ENCODE measurements around the gene IP6K2.
"Not testable (repeated sequence)": the region's sequence is repeated elsewhere in the genome, so short reads cannot be mapped to it uniquely, and the experiment has no call there.

Gene IP6K2

GRCh38 chr3:48727511-48727910, 10.5 kb upstream of the IP6K2 start:
- no peak for DNase-seq

- DNase-seq, result not testable (repeated sequence)
Measured at GRCh38 chr3:48725185-48725855, 8.3 kb upstream of the IP6K2 start.

GRCh38 chr3:48723725-48724124, 6.7 kb upstream of the IP6K2 start:
- no peak for DNase-seq

- DNase-seq, result not testable (repeated sequence)
Measured at GRCh38 chr3:48723293-48723692, 6.3 kb upstream of the IP6K2 start.

DNA sequence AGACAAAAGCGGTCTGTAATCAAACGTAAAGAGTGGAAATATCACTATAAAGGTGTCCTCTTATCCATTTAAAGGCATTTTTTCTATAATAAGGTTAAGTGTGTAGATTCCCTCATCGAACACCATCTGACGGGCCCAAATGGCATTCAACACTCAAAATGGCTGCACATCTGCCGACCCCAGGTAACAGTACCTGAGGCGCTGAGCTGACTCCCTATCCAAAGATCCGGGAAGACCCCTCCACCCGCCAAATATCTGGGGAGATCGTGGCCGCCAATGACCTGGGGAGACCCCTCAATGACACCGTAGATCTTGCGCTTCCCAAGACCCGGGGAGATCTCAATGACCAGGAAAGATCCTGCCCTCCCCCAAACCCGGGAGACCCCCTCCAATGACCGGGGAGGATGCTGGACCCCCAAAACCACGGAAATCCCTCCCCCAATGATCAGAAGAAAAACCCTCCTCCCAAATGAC, 476 bp downstream of the IP6K2 start:
- DNase-seq, result peak; percentile 51

GRCh38 chr3:48715174-48715800, 1.7 kb downstream of the IP6K2 start:
- no peak for DNase-seq

DNA sequence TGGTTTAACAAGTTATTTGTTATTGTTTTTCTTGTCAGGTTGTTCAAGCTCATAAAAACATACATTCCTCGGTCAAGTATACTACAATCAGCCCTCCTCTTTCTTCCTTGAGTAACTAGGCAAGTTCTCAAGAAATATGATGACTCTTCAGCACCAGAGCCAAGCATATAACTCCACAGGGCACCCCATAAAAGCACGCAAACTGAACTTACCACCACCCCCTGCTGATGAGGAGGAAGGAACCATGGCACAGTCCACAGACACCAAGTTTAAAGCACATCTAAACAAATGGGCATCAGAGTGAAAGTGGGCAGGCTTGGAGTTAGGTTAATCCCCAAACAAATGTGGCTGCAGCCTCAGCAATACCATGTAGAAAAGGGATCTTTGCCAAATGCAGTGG, 5.3 kb downstream of the IP6K2 start:
- no peak for DNase-seq

DNA sequence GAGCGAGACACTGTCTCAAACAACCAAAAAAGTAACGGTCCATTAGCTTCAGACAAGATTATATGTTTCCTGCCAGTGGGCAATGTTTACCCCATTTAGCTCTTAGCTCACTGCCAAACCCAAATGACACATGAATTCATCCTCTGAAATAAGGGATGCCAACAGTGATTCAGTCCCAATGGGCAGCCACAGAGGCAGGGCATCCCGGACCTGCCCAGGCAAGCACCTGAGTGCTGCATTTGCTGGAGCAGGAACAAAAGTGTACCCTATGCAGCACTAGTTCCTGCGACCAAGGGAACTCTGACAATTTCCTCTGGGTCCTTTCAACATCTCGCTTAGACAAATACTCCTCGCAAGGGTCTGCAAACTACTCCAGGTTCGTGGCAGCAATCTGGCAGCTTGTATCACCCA, 8.0 kb downstream of the IP6K2 start:
- no peak for DNase-seq

- DNase-seq, result no peak
Measured at GRCh38 chr3:48708481-48708889, 8.5 kb downstream of the IP6K2 start.

- no peak for DNase-seq
Measured at GRCh38 chr3:48707157-48707556, 9.9 kb downstream of the IP6K2 start.

- DNase-seq, result no peak
Measured at GRCh38 chr3:48702320-48702920, 14.6 kb downstream of the IP6K2 start.

- no peak for DNase-seq
Measured at GRCh38 chr3:48700731-48701405, 16.2 kb downstream of the IP6K2 start.

GRCh38 chr3:48698891-48699290, 18.1 kb downstream of the IP6K2 start:
- DNase-seq, result no peak

DNA sequence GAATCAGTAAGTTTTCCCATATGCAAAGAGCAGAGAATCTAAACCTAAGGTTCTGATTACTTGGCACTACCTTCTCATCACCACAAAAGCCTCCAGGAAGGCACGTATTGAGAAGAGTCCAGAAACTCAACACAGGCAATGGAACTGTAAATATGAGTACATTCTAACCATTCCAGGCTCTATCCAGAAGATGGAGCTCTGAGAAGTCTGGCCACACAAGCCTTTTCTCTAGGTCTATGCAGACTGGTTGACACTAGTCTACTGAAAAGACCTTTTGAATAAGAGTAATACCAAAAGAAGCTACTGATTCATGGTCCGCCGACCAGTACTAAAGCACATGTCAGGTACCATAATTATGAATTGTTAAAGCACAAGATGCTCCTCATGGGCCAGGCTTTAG, 19.1 kb downstream of the IP6K2 start:
- DNase-seq, result no peak

DNA sequence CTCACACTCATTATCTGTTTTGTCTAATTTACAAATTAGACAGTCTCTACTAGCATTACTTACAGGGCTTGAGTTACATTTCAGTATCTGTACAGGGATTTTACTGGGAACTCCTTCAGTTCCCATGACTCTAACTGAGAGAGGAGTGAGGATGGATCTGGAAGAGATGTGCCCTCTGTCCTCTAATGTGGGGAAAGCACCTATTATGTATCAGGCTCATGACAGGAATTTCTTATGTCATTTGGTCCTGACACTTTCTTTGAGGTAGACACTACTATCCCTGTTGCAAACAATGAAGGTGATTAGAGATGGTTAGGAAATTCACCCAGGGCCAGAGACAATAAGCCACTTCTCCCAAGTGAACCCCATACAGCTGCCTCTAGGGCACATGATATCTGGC, 20.4 kb downstream of the IP6K2 start:
- no peak for DNase-seq

- no peak for DNase-seq
Measured at GRCh38 chr3:48696156-48696555, 20.9 kb downstream of the IP6K2 start.

DNA sequence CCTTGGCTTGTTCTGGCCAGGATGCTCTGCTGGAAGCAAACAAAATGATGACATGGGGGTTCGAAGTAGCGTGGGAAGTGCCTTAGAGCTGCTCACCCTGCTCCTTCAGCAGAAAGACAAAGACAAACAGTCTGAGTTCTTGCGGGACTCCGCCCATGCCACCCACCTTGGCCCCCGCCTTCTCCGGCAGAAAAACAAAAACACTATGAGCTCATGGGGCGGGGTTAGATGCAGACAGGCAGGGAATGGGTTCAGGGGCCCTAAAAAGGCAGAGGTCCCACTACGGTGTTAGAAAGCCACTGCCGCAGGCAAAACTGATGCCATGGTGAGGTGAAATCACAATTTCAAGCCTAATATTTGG, 21.6 kb downstream of the IP6K2 start:
- DNase-seq, result no peak

- no peak for DNase-seq
Measured at GRCh38 chr3:48694610-48695392, 22.2 kb downstream of the IP6K2 start.

DNA sequence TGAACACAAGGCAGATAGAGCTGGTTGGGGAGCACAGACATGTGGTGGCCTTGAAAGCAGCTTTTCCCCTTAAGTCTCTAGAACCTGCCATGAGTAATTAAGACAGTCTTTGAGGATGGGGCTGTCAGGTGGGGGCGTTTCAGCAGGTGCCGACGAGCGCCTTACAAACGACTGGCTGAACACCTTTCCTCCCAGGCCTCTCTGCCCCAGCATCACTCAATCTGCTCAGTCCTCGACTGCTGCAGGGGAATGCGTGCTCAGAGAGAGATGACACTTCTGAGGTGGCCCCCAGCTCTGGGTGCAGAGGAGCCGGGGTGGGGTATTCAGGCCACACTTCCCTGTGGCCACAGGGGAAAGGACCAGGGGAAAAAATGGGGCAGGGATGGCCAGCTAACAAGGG, 23.2 kb downstream of the IP6K2 start:
- DNase-seq, result no peak

GRCh38 chr3:48692551-48692950, 24.5 kb downstream of the IP6K2 start:
- DNase-seq, result no peak

- no peak for DNase-seq
Measured at GRCh38 chr3:48690846-48691458, 26.1 kb downstream of the IP6K2 start.

- no peak for DNase-seq
Measured at GRCh38 chr3:48689384-48689783, 27.6 kb downstream of the IP6K2 start.

DNA sequence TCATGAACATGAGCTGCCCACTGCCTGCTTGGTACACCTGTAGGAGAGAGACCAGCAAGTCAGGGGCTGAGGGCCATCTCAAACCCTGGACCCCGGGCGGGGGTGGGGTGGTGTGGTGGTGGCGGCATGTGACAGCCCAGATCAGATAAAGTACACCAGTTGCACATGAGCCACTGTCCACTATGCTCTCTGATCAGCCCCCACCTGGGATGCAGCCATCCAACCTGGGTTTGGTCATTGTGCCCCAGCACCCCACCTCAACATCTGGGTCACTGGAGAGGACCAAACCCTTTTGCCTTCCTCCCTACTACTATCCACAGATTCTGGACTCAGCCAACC, 28.3 kb downstream of the IP6K2 start:
- no peak for DNase-seq
